HepG2 (cell line): ENCODE data around the gene PIM3. TPM values are rescaled to one million over a fixed set of nuclear protein-coding genes. Genes with fewer than 3 reads are reported as not detected.

Source experiments
- ARNT2 ChIP-seq: sonication (generic); formaldehyde crosslinking; IDR thresholded peaks from 2 replicates; pipeline ENCODE4 v1.8.0; 2022; ENCODE audit warnings: mild to moderate bottlenecking, low read depth, missing genetic modification reagents, moderate library complexity
- ATF7 ChIP-seq, 2 experiments: fragments of 450-650 bp in 1 of 2; sonication (generic) in 1 of 2; formaldehyde crosslinking in 1 of 2; IDR thresholded peaks; 2 replicates each; pipeline versions ENCODE4 v1.4.0 to v1.6.1; 2016 to 2020; ENCODE audit warnings: antibody characterized with exemption in 1 of 2, mild to moderate bottlenecking in 1 of 2, missing genetic modification reagents in 1 of 2
- CSRNP1 ChIP-seq: sonication (generic); formaldehyde crosslinking; IDR thresholded peaks from 2 replicates; pipeline ENCODE4 v1.8.1; 2023; ENCODE audit warnings: mild to moderate bottlenecking, missing genetic modification reagents
- HNF1A ChIP-seq, 2 experiments: sonication (generic) in 1 of 2; formaldehyde crosslinking in 1 of 2; IDR thresholded peaks; 2 replicates each; pipeline versions ENCODE4 v1.4.0 to v1.6.1; 2016 to 2020; ENCODE audit warnings: borderline replicate concordance in 1 of 2, low read depth in 1 of 2, mild to moderate bottlenecking in 1 of 2, missing genetic modification reagents in 1 of 2
- REXO4 ChIP-seq: sonication (generic); formaldehyde crosslinking; IDR thresholded peaks from 2 replicates; pipeline ENCODE4 v1.8.0; 2022; ENCODE audit warnings: missing genetic modification reagents, mild to moderate bottlenecking, borderline replicate concordance
- TSC22D2 ChIP-seq: sonication (generic); formaldehyde crosslinking; IDR thresholded peaks from 2 replicates; pipeline ENCODE4 v1.5.1; 2020; ENCODE audit warnings: missing genetic modification reagents, mild to moderate bottlenecking, borderline replicate concordance
- XBP1 ChIP-seq: sonication (generic); formaldehyde crosslinking; IDR thresholded peaks from 2 replicates; pipeline ENCODE4 v1.5.0; 2020; ENCODE audit warnings: missing genetic modification reagents
- ZC3H4 ChIP-seq: sonication (generic); formaldehyde crosslinking; IDR thresholded peaks from 2 replicates; pipeline ENCODE4 v1.4.0; 2020; ENCODE audit warnings: missing genetic modification reagents, borderline replicate concordance
- ZNF333 ChIP-seq: sonication (generic); formaldehyde crosslinking; IDR thresholded peaks from 2 replicates; pipeline ENCODE4 v1.4.0; 2020; ENCODE audit warnings: mild to moderate bottlenecking, missing genetic modification reagents, borderline replicate concordance
- ZNF430 ChIP-seq: sonication (generic); formaldehyde crosslinking; IDR thresholded peaks from 2 replicates; pipeline ENCODE4 v1.9.0; 2021; ENCODE audit warnings: mild to moderate bottlenecking, missing genetic modification reagents
- ZSCAN25 ChIP-seq: sonication (generic); formaldehyde crosslinking; IDR thresholded peaks from 2 replicates; pipeline ENCODE4 v1.8.0; 2022; ENCODE audit warnings: mild to moderate bottlenecking, missing genetic modification reagents
- polyA plus RNA-seq, 8 experiments: library from polyadenylated mRNA; depleted of rRNA in 3 of 8; stranded (reverse) in 7 of 8; unstranded in 1 of 8; fragments of >200 nt; fragmentation: Illumina TruSeq in 4 of 8; extraction: Trizol in 4 of 8; gene quantifications; 2 replicates each; pipeline versions ENCODE4 v1.2.1 to v1.2.3, GENCODE V29; 2011 to 2016; ENCODE audit warnings: low read depth in 4 of 8, missing spikeins in 1 of 8, mixed read lengths in 1 of 8; ENCODE audit not compliant: insufficient read depth in 1 of 8
- total RNA-seq, 5 experiments: library from RNA; depleted of rRNA; stranded (reverse); fragments of >200 nt; fragmentation: Illumina TruSeq; extraction: Trizol; gene quantifications; 2 replicates each; pipeline ENCODE4 v1.2.3, GENCODE V29; 2016; ENCODE audit warnings: low read depth in 1 of 5
- TF ChIP-seq, protein P1 (sequence below): sonication (generic); formaldehyde crosslinking; IDR thresholded peaks from 2 replicates; pipeline ENCODE4 v1.8.0; 2022; ENCODE audit warnings: mild to moderate bottlenecking, missing genetic modification reagents, moderate library complexity
- TF ChIP-seq, protein P2 (sequence below): sonication (generic); formaldehyde crosslinking; IDR thresholded peaks from 2 replicates; pipeline ENCODE4 v1.4.0; 2020; ENCODE audit warnings: missing genetic modification reagents
- TF ChIP-seq, protein P3 (sequence below): sonication (generic); formaldehyde crosslinking; IDR thresholded peaks from 2 replicates; pipeline ENCODE4 v1.5.0; 2020; ENCODE audit warnings: mild to moderate bottlenecking, missing genetic modification reagents
- TF ChIP-seq, protein P4 (sequence below): sonication (generic); formaldehyde crosslinking; IDR thresholded peaks from 2 replicates; pipeline ENCODE4 v1.5.0; 2020; ENCODE audit warnings: missing genetic modification reagents

The PIM3 gene
- total and polyA plus RNA-seq, 2 of the 13 experiments (the other 11 are each of a cell fraction or from before 2014, with no cell fraction given): 21.6 to 31.2 TPM

DNA sequence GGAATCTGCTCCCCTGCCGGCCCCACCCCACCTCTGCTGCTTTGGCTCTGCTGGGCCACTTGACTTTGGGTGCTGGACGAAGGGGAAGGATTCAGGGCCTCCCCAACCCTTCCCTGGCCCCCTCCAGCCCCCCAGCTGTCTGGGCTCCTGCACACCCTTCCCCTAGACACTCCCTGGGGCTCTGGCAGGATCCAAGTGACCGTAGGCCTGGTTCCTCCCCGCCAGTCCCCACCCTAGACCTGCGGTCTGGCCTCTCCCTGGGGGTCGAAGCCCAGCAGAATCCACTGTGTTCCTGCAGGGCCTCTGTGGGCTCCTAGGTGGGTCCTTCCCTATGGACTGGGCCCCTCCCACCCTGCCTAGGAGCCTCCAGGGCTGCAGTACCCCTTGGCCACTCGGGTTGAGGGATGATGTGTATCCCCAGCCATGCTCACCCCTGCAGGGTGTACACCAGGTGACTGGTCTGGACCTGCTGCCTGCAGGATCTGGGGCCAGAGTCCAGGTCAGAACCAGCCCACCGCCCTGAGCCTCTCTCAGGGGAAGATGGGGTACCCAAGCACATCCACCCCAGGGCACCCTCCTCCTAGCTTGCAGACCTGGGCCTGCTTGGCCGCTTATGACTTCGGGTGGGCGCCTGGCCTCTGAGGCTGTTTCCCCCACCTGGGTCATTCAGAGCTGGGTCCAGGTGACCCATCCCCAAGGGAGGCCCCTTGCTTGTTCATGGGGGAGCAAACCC is 5.6 kb downstream of the PIM3 start (continued):
- TF ChIP-seq, protein P1, sequence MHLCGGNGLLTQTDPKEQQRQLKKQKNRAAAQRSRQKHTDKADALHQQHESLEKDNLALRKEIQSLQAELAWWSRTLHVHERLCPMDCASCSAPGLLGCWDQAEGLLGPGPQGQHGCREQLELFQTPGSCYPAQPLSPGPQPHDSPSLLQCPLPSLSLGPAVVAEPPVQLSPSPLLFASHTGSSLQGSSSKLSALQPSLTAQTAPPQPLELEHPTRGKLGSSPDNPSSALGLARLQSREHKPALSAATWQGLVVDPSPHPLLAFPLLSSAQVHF: no peak
- TF ChIP-seq TSC22D2 (CRISPR knock-in tag): no peak
- TF ChIP-seq ZC3H4: 0 out of 2 replicates have a peak, but pooled peaks have one; percentile 28
- TF ChIP-seq CSRNP1 (CRISPR knock-in tag): peak; percentile 65; the same call in 1 of the 2 replicates
- TF ChIP-seq ARNT2 (CRISPR knock-in tag): no peak
- TF ChIP-seq, protein P2, sequence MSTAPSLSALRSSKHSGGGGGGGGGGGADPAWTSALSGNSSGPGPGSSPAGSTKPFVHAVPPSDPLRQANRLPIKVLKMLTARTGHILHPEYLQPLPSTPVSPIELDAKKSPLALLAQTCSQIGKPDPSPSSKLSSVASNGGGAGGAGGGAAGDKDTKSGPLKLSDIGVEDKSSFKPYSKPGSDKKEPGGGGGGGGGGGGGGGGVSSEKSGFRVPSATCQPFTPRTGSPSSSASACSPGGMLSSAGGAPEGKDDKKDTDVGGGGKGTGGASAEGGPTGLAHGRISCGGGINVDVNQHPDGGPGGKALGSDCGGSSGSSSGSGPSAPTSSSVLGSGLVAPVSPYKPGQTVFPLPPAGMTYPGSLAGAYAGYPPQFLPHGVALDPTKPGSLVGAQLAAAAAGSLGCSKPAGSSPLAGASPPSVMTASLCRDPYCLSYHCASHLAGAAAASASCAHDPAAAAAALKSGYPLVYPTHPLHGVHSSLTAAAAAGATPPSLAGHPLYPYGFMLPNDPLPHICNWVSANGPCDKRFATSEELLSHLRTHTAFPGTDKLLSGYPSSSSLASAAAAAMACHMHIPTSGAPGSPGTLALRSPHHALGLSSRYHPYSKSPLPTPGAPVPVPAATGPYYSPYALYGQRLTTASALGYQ (CRISPR knock-in tag): no peak
- no peak for TF ChIP-seq HNF1A (IDR thresholded peaks at IDR 0.05; ENCODE audit: low read depth)
- 0 out of 2 replicates have a peak, but pooled peaks have one; percentile 0 for TF ChIP-seq HNF1A (CRISPR knock-in tag; IDR thresholded peaks at IDR 0.05; ENCODE audit: borderline replicate concordance)
- TF ChIP-seq REXO4 (CRISPR knock-in tag): no peak
- 0 out of 2 replicates have a peak, but pooled peaks have one; percentile 18 for TF ChIP-seq ZNF430
- TF ChIP-seq ATF7 (IDR thresholded peaks at IDR 0.05): no peak
- no peak for TF ChIP-seq ATF7 (CRISPR knock-in tag; IDR thresholded peaks at IDR 0.05)
- TF ChIP-seq, protein P3, sequence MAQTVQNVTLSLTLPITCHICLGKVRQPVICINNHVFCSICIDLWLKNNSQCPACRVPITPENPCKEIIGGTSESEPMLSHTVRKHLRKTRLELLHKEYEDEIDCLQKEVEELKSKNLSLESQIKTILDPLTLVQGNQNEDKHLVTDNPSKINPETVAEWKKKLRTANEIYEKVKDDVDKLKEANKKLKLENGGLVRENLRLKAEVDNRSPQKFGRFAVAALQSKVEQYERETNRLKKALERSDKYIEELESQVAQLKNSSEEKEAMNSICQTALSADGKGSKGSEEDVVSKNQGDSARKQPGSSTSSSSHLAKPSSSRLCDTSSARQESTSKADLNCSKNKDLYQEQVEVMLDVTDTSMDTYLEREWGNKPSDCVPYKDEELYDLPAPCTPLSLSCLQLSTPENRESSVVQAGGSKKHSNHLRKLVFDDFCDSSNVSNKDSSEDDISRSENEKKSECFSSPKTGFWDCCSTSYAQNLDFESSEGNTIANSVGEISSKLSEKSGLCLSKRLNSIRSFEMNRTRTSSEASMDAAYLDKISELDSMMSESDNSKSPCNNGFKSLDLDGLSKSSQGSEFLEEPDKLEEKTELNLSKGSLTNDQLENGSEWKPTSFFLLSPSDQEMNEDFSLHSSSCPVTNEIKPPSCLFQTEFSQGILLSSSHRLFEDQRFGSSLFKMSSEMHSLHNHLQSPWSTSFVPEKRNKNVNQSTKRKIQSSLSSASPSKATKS (CRISPR knock-in tag): 0 out of 2 replicates have a peak, but pooled peaks have one; percentile 20
- TF ChIP-seq, protein P4, sequence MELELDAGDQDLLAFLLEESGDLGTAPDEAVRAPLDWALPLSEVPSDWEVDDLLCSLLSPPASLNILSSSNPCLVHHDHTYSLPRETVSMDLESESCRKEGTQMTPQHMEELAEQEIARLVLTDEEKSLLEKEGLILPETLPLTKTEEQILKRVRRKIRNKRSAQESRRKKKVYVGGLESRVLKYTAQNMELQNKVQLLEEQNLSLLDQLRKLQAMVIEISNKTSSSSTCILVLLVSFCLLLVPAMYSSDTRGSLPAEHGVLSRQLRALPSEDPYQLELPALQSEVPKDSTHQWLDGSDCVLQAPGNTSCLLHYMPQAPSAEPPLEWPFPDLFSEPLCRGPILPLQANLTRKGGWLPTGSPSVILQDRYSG (CRISPR knock-in tag): no peak
- no peak for TF ChIP-seq ZNF333
- peak; percentile 95 for TF ChIP-seq ZSCAN25 (CRISPR knock-in tag)
- no peak for TF ChIP-seq XBP1 (CRISPR knock-in tag)
